HepG2 (cell line): Measurements from ENCODE around the gene CACNA1I. TPM values are rescaled to one million over a fixed set of nuclear protein-coding genes. Genes with fewer than 3 reads are reported as not detected.

ENCODE experiments used
- ATAC-seq: fragments of 200-7000 bp; cut with Tn5 transposase; 3 replicates; pipeline ENCODE4 v1.9.1; 2020; ENCODE audit warnings: mild to moderate bottlenecking, moderate library complexity
- BruUV-seq: library from RNA; stranded (reverse); fragments of 400-500 nt; replicated peaks from 2 replicates; lab custom pipeline; 2021; lab: Mats Ljungman, UMichigan
- CTCF ChIA-PET: fragments of 300-600 bp; formaldehyde crosslinking; extraction: SDS; loops from one replicate; lab custom pipeline; 2021; ENCODE audit warnings: low total read pairs, inconsistent platforms, low intra/inter-chr PET ratio; lab: Yijun Ruan, JAX
- POLR2A ChIA-PET: fragments of 350-600 bp; sonication (Branson Sonifier 250); formaldehyde crosslinking; loops from one replicate; lab custom pipeline; 2020; ENCODE audit warnings: antibody characterized with exemption, inconsistent platforms; lab: Yijun Ruan, JAX
- DNase-seq: peaks from one replicate; pipeline ENCODE4 v3.0.0-alpha.2; 2015; ENCODE audit warnings: low spot score
- FAIRE-seq: peaks from 3 replicates; lab custom pipeline; 2011; peaks lifted over from hg19 to GRCh38; lab: Jason Lieb, UNC
- H2AFZ ChIP-seq: one replicate; pipeline ENCODE4 v1.6.1; 2011; ENCODE audit warnings: low read length, inconsistent platforms
- H3K27ac ChIP-seq: fragments of 300-600 bp; 3 replicates; pipeline ENCODE4 v1.8.0; 2011; ENCODE audit warnings: mixed run types, mild to moderate bottlenecking, mixed read lengths, low read length, inconsistent platforms; ENCODE audit not compliant: insufficient read depth; ENCODE audit errors: extremely low read length
- H3K27me3 ChIP-seq, 2 experiments: fragments of 200-600 bp in 1 of 2; 2 replicates in 1 of 2; 3 replicates in 1 of 2; pipeline versions ENCODE4 v1.6.0 to v1.8.0; 2011; ENCODE audit warnings: low read length in 2 of 2, mild to moderate bottlenecking in 2 of 2, moderate library complexity in 2 of 2, inconsistent platforms in 1 of 2; ENCODE audit not compliant: insufficient read depth in 2 of 2, control insufficient read depth in 1 of 2
- H3K36me3 ChIP-seq, 2 experiments: fragments of 200-600 bp in 1 of 2; replicated peaks in 1 of 2; 2 replicates in 1 of 2; 3 replicates in 1 of 2; pipeline versions ENCODE4 v1.5.1 to v1.8.0; 2011; ENCODE audit warnings: low read length in 2 of 2, inconsistent platforms in 1 of 2; ENCODE audit not compliant: insufficient read depth in 2 of 2, control insufficient read depth in 1 of 2
- H3K4me1 ChIP-seq: 2 replicates; pipeline ENCODE4 v1.5.1; 2012; ENCODE audit warnings: low read length, inconsistent platforms; ENCODE audit not compliant: insufficient read depth
- H3K4me2 ChIP-seq: 2 replicates; pipeline ENCODE4 v1.6.0; 2011; ENCODE audit warnings: low read depth, low read length, inconsistent platforms
- H3K4me3 ChIP-seq, 3 experiments: fragments of 200-600 bp in 1 of 3; sonication (generic), shearing (Covaris generic) in 1 of 3; replicated peaks in 1 of 3; 2 replicates each; pipeline ENCODE4 v1.5.1; 2011 to 2016; ENCODE audit warnings: low read length in 3 of 3, inconsistent platforms in 2 of 3, low read depth in 2 of 3, mild to moderate bottlenecking in 2 of 3, control low read depth in 1 of 3, mixed read lengths in 1 of 3; ENCODE audit not compliant: insufficient read depth in 1 of 3
- H3K79me2 ChIP-seq: one replicate; pipeline ENCODE4 v1.6.1; 2011; ENCODE audit warnings: low read length, inconsistent platforms; ENCODE audit not compliant: insufficient read depth
- H3K9ac ChIP-seq: 2 replicates; pipeline ENCODE4 v1.6.0; 2011; ENCODE audit warnings: mild to moderate bottlenecking, low read depth, low read length, inconsistent platforms; ENCODE audit not compliant: insufficient read depth
- H3K9me3 ChIP-seq: 2 replicates; pipeline ENCODE4 v1.5.1; 2012; ENCODE audit warnings: mild to moderate bottlenecking, low read length
- H4K20me1 ChIP-seq: 2 replicates; pipeline ENCODE4 v1.6.0; 2011; ENCODE audit warnings: inconsistent platforms, mild to moderate bottlenecking, low read length, moderate library complexity; ENCODE audit not compliant: insufficient read depth
- CREB1 ChIP-seq, 2 experiments: fragments of 450-650 bp in 1 of 2; IDR thresholded peaks; 2 replicates each; pipeline ENCODE4 v1.6.1; 2016 to 2017; ENCODE audit warnings: control low read depth in 1 of 2, mild to moderate bottlenecking in 1 of 2, missing compliant biosample characterization in 1 of 2, missing genetic modification characterization in 1 of 2
- FOXA1 ChIP-seq, 2 experiments: fragments of 450-650 bp in 1 of 2; sonication (generic) in 1 of 2; formaldehyde crosslinking in 1 of 2; IDR thresholded peaks; 2 replicates each; pipeline versions ENCODE4 v1.4.0 to v1.6.1; 2016 to 2020; ENCODE audit warnings: missing genetic modification reagents in 1 of 2
- IKZF1 ChIP-seq: fragments of 450-650 bp; IDR thresholded peaks from 2 replicates; pipeline ENCODE4 v1.7.1; 2016
- RAD51 ChIP-seq: fragments of 450-650 bp; IDR thresholded peaks from 2 replicates; pipeline ENCODE4 v1.6.1; 2016; ENCODE audit warnings: borderline replicate concordance
- TRIM22 ChIP-seq: fragments of 450-650 bp; IDR thresholded peaks from 2 replicates; pipeline ENCODE4 v1.6.1; 2017
- ZNF740 ChIP-seq: sonication (generic); formaldehyde crosslinking; IDR thresholded peaks from 2 replicates; pipeline ENCODE4 v1.4.0; 2020; ENCODE audit warnings: missing genetic modification reagents
- WGBS: methylation state at CpG from one replicate; pipeline ENCODE4 v1.1.6; 2017; ENCODE audit warnings: low lambda C conversion rate; 5-methylcytosine and 5-hydroxymethylcytosine counted together
- in situ Hi-C: cut with HindIII; loops from 2 replicates; pipeline ENCODE4 v1.10.0; 2017; ENCODE audit warnings: low pct_unique_long_range_greater_than_20kb; ENCODE audit not compliant: extremely low pct_ligation_motif_present
- intact Hi-C: fragments of 100-400 bp; cut with micrococcal nuclease; formaldehyde crosslinking; loops from one replicate; pipeline ENCODE4 v1.10.0; 2022; ENCODE audit not compliant: unreplicated experiment
- polyA plus RNA-seq, 8 experiments: library from polyadenylated mRNA; depleted of rRNA in 3 of 8; stranded (reverse) in 7 of 8; unstranded in 1 of 8; fragments of >200 nt; fragmentation: Illumina TruSeq in 4 of 8; extraction: Trizol in 4 of 8; gene quantifications; 2 replicates each; pipeline versions ENCODE4 v1.2.1 to v1.2.3, GENCODE V29; 2011 to 2016; ENCODE audit warnings: low read depth in 4 of 8, missing spikeins in 1 of 8, mixed read lengths in 1 of 8; ENCODE audit not compliant: insufficient read depth in 1 of 8
- total RNA-seq, 5 experiments: library from RNA; depleted of rRNA; stranded (reverse); fragments of >200 nt; fragmentation: Illumina TruSeq; extraction: Trizol; gene quantifications; 2 replicates each; pipeline ENCODE4 v1.2.3, GENCODE V29; 2016; ENCODE audit warnings: low read depth in 1 of 5

The CACNA1I gene
- total and polyA plus RNA-seq, 2 of the 13 experiments (the other 11 are each of a cell fraction or from before 2014, with no cell fraction given): not detected

DNA sequence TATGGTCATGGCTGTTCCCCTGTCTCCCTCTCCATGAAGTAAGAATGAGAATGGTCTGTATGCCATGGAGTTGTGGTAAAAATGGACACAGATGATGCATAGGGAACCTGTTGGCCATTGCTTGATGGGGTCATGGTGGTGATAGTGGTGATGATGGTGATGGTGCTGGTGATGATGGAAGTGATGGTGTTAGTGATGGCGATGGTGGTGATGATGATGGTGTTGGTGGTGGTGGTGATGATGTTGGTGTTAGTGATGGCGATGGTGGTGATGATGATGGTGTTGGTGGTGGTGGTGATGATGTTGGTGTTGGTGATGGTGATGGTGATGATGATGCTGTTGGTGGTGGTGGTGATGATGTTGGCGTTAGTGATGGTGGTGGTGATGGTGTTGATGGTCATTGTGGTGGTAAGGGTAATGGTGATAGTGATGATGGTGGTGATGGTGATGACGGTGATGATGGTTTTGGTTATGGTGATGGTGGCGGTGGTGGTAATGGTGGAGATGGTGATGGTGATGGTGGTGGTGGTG, 5.1 kb upstream of the CACNA1I start:
- FAIRE-seq (no peak), ATAC-seq (no peak), DNase-seq (no peak)
- TF ChIP-seq IKZF1 (0 out of 2 replicates have a peak, but pooled peaks have one; percentile 23), FOXA1 (IDR thresholded peaks at IDR 0.05) (0 out of 2 replicates have a peak, but pooled peaks have one; percentile 3), FOXA1 (CRISPR knock-in tag; IDR thresholded peaks at IDR 0.05) (no peak), RAD51 (peak; percentile 22; the same call in 1 of the 2 replicates), ZNF740 (CRISPR knock-in tag) (no peak), TRIM22 (peak; percentile 19; the same call in 1 of the 2 replicates), CREB1 (IDR thresholded peaks at IDR 0.05) (peak; percentile 94), CREB1 (CRISPR knock-in tag; IDR thresholded peaks at IDR 0.05) (no peak)
- Histone ChIP-seq H3K27ac (no peak overlapping the region), H3K36me3 (no peaks in the 10 kb centered on the region), H3K79me2 (no peaks in the 10 kb centered on the region), H3K4me2 (no peak overlapping the region), H3K27me3 (peaks cover 0 to 6% of the 10 kb centered on the region in 2 experiments; a peak in 3 of 5 replicates), H3K4me1 (no peaks in the 10 kb centered on the region), H2AFZ (no peak overlapping the region), H3K9me3 (no peaks in the 10 kb centered on the region), H3K9ac (no peak overlapping the region), H4K20me1 (no peaks in the 10 kb centered on the region), H3K4me3 (no peak overlapping the region)
- ChIA-PET POLR2A (no interaction called here), CTCF (no interaction called here)
- intact Hi-C loops: no loop called here
- WGBS: 24% methylated on average over 5 of the region's 5 CpGs
- in situ Hi-C loops: no loop called here
- BruUV-seq: no TSS peak
